ENCODE data around the gene GYG2. TPM values are rescaled to one million over a fixed set of nuclear protein-coding genes. Genes with fewer than 3 reads are reported as not detected.

GYG2 gene
- total and polyA plus RNA-seq, 2 of the 13 experiments (the other 11 are each of a cell fraction or from before 2014, with no cell fraction given), result 20.0 to 24.3 TPM

GRCh38 chrX:2781226-2781571 is 47.5 kb upstream of the GYG2 start:
- in situ Hi-C loops (cut with HindIII; ENCODE audit: extremely low pct_ligation_motif_present, low pct_unique_long_range_greater_than_20kb) (no loop called here), intact Hi-C loops (cut with micrococcal nuclease; ENCODE audit: unreplicated experiment) (no loop called here)
- Histone ChIP-seq H3K9ac (ENCODE audit: insufficient read depth, low read depth, low read length) (peak overlapping the region; percentile 72), H2AFZ (ENCODE audit: low read length) (no peak overlapping the region), H3K36me3 (replicated peaks in 1 of 2; ENCODE audit: control insufficient read depth in 1 of 2, insufficient read depth in 2 of 2, low read length in 2 of 2) (no peaks in the 10 kb centered on the region), H3K27ac (ENCODE audit: extremely low read length, insufficient read depth, low read length) (peak overlapping the region; percentile 97), H3K4me3 (replicated peaks in 1 of 3; ENCODE audit: insufficient read depth in 1 of 3, low read depth in 2 of 3, low read length in 3 of 3) (peak overlapping the region; percentile 28 to 66 (median 64); a peak in 4 of 6 replicates), H3K4me1 (ENCODE audit: insufficient read depth, low read length) (peaks cover 28% of the 10 kb centered on the region), H4K20me1 (ENCODE audit: insufficient read depth, low read length) (no peaks in the 10 kb centered on the region), H3K27me3 (ENCODE audit: control insufficient read depth in 1 of 2, insufficient read depth in 2 of 2, low read length in 2 of 2) (no peaks in the 10 kb centered on the region), H3K9me3 (ENCODE audit: low read length) (no peaks in the 10 kb centered on the region), H3K4me2 (ENCODE audit: low read depth, low read length) (peak overlapping the region; percentile 83), H3K79me2 (ENCODE audit: insufficient read depth, low read length) (no peaks in the 10 kb centered on the region)
- no peak for DNase-seq (ENCODE audit: low spot score)
- TF ChIP-seq POLR2G (IDR thresholded peaks at IDR 0.05; ENCODE audit: low read depth, low read length) (0 out of 2 replicates have a peak, but pooled peaks have one; percentile 3), FOSL2 (CRISPR knock-in tag; IDR thresholded peaks at IDR 0.05) (no peak), UBTF (CRISPR knock-in tag; IDR thresholded peaks at IDR 0.05) (no peak), NFKBIZ (CRISPR knock-in tag; IDR thresholded peaks at IDR 0.05) (no peak), MEIS2 (CRISPR knock-in tag; IDR thresholded peaks at IDR 0.05) (no peak), PAXIP1 (CRISPR knock-in tag; conservative IDR thresholded peaks at IDR 0.05) (peak; percentile 8; the same call in 1 of the 2 replicates), SOX6 (IDR thresholded peaks at IDR 0.05) (no peak), SOX6 (CRISPR knock-in tag; IDR thresholded peaks at IDR 0.05) (peak; percentile 6; the same call in 1 of the 2 replicates), NR1H2 (CRISPR knock-in tag; IDR thresholded peaks at IDR 0.05; ENCODE audit: borderline replicate concordance, low read depth) (no peak), ZSCAN12 (CRISPR knock-in tag; IDR thresholded peaks at IDR 0.05) (no peak), ZGPAT (CRISPR knock-in tag; IDR thresholded peaks at IDR 0.05) (0 out of 2 replicates have a peak, but pooled peaks have one; percentile 11), GATAD2A (CRISPR knock-in tag; IDR thresholded peaks at IDR 0.05) (0 out of 2 replicates have a peak, but pooled peaks have one; percentile 5), CHD2 (IDR thresholded peaks at IDR 0.05; ENCODE audit: low read depth, low read length) (no peak), ASH2L (IDR thresholded peaks at IDR 0.05; ENCODE audit: insufficient read length, low read depth, low read length) (peak; percentile 71)
- CTCF ChIA-PET (ENCODE audit: low intra/inter-chr PET ratio, low total read pairs), result no interaction called here
- POLR2A ChIA-PET, result no interaction called here
- no peak for FAIRE-seq
- ATAC-seq, result peak; percentile 68
- WGBS (ENCODE audit: low lambda C conversion rate), result 0% methylated on average over 1 of the region's 1 CpG
- no TSS peak for BruUV-seq (replicated peaks)
